Sigmoid colon (tissue), 4 donors: ENCODE measurements around the gene KAZN.

ENCODE experiments used
- CTCF ChIP-seq, 4 experiments: fragments of 450-650 bp in 3 of 4; fragments of 200-600 bp in 1 of 4; IDR thresholded peaks; one replicate each; pipeline ENCODE4 v1.5.1; 2016 to 2019; ENCODE audit warnings: antibody characterized with exemption in 4 of 4, mild to moderate bottlenecking in 3 of 4, moderate library complexity in 2 of 4
- EP300 ChIP-seq, 4 donors: sonication (generic); formaldehyde crosslinking; IDR thresholded peaks; one replicate each; pipeline ENCODE4 v1.6.1; 2017; ENCODE audit warnings: antibody characterized with exemption in 4 of 4
- POLR2A ChIP-seq, 2 donors: fragments of 450-650 bp; IDR thresholded peaks; one replicate each; pipeline ENCODE4 v1.6.1; 2016; ENCODE audit warnings: antibody characterized with exemption in 2 of 2, mild to moderate bottlenecking in 2 of 2, moderate library complexity in 2 of 2

- TF ChIP-seq CTCF (IDR thresholded peaks at IDR 0.05) (no peak), POLR2A (IDR thresholded peaks at IDR 0.05) (no peak), EP300 (IDR thresholded peaks at IDR 0.05) (no peak)
Observed at GRCh38 chr1:15064217-15064929, 465.9 kb downstream of the KAZN start.
